Neural progenitor cell (in vitro differentiated cells): ENCODE measurements around the gene THRAP3.

Source experiments
- EZH2 ChIP-seq: fragments of 200-600 bp; sonication (generic); IDR thresholded peaks from 2 replicates; pipeline ENCODE4 v1.6.1; 2017; ENCODE audit warnings: antibody characterized with exemption, mild to moderate bottlenecking, moderate library complexity
- TF ChIP-seq, protein P1 (sequence below): fragments of 200-600 bp; sonication (generic); IDR thresholded peaks from 2 replicates; pipeline ENCODE4 v1.5.1; 2017; ENCODE audit warnings: antibody characterized with exemption, mild to moderate bottlenecking

DNA sequence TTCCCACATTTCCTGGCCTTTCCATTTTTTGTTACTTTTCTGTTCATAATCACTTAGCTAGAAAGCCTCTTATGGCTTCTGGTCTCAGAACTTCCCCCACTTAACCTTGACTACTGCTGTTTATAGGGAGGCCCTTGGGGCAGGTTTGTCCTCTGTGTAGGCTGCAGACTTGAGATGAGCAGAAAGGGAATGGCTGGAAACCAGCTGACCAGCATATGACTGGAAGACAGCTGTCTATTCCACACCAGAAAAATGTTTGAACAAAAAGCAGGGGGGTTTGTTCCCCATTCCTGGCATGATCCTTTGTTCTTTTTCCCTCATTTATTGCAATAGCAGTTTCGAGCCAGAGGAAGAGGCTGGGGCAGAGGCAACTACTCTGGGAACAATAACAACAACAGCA is 77.0 kb downstream of the THRAP3 start:
- TF ChIP-seq, protein P1, sequence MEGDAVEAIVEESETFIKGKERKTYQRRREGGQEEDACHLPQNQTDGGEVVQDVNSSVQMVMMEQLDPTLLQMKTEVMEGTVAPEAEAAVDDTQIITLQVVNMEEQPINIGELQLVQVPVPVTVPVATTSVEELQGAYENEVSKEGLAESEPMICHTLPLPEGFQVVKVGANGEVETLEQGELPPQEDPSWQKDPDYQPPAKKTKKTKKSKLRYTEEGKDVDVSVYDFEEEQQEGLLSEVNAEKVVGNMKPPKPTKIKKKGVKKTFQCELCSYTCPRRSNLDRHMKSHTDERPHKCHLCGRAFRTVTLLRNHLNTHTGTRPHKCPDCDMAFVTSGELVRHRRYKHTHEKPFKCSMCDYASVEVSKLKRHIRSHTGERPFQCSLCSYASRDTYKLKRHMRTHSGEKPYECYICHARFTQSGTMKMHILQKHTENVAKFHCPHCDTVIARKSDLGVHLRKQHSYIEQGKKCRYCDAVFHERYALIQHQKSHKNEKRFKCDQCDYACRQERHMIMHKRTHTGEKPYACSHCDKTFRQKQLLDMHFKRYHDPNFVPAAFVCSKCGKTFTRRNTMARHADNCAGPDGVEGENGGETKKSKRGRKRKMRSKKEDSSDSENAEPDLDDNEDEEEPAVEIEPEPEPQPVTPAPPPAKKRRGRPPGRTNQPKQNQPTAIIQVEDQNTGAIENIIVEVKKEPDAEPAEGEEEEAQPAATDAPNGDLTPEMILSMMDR, result no peak
- TF ChIP-seq EZH2, result no peak
